GM12892 (cell line): ENCODE measurements around the gene UCHL5.

ENCODE experiments used
- POLR2A ChIP-seq: IDR thresholded peaks from 2 replicates; pipeline ENCODE4 v1.6.1; 2011; ENCODE audit warnings: low read depth, low read length, control low read depth
- POLR2AphosphoS5 ChIP-seq: IDR thresholded peaks from 2 replicates; pipeline ENCODE4 v1.6.1; 2011; ENCODE audit warnings: low read depth, low read length, control low read depth
- TAF1 ChIP-seq: IDR thresholded peaks from 2 replicates; pipeline ENCODE4 v1.6.1; 2011; ENCODE audit warnings: low read depth, mild to moderate bottlenecking, control low read depth, low read length, borderline replicate concordance

DNA sequence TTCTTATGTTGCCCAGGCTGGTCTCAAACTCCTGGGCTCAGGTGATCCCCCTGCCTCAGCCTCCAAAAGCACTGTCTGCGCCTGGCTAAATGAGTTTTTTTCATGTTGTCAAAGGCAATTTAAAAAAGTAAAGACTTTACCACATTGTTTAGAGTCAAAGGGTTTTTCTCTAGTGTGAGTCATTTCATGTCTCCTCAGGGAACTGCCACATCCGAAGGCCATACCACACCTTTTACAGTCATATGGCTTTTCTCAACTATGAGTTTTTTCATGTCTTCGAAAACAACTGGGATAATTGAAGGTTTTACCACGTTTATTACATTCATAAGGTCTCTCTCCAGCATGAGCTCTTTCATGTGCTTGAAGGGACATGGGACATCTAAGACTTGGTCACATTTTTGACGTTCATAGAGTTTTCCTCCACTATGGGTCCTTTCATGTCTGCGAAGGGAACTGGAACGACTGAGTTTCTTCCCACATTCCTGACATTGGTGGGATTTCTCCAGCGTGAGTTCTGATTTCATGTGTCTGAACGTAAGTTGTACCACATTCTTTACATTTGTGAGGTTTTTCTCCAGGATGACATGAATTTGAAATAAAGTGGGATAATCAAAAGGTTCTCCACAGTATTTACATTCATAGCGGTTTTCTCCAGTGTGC is 65.6 kb downstream of the UCHL5 start:
- TF ChIP-seq POLR2A (no peak), POLR2AphosphoS5 (no peak), TAF1 (no peak)
